ENCODE data around the gene C9orf40.

- no peak for TF ChIP-seq CTCF (optimal IDR thresholded peaks at IDR 0.05 in 1 of 3, IDR thresholded peaks at IDR 0.05 in 1 of 3, conservative IDR thresholded peaks at IDR 0.05 in 1 of 3; ENCODE audit: extremely low read depth in 1 of 3, insufficient read depth in 2 of 3, low read length in 3 of 3)
- no peak for TF ChIP-seq EZH2 (IDR thresholded peaks at IDR 0.05; ENCODE audit: low read length)
Observed at GRCh38 chr9:74951107-74951720, 1.5 kb downstream of the C9orf40 start.

Data from keratinocyte (primary cell).